ENCODE measurements around the gene LYRM1.
"Not testable (repeated sequence)": the region's sequence is repeated elsewhere in the genome, so short reads cannot be mapped to it uniquely, and the experiment has no call there.

Gene LYRM1

DNA sequence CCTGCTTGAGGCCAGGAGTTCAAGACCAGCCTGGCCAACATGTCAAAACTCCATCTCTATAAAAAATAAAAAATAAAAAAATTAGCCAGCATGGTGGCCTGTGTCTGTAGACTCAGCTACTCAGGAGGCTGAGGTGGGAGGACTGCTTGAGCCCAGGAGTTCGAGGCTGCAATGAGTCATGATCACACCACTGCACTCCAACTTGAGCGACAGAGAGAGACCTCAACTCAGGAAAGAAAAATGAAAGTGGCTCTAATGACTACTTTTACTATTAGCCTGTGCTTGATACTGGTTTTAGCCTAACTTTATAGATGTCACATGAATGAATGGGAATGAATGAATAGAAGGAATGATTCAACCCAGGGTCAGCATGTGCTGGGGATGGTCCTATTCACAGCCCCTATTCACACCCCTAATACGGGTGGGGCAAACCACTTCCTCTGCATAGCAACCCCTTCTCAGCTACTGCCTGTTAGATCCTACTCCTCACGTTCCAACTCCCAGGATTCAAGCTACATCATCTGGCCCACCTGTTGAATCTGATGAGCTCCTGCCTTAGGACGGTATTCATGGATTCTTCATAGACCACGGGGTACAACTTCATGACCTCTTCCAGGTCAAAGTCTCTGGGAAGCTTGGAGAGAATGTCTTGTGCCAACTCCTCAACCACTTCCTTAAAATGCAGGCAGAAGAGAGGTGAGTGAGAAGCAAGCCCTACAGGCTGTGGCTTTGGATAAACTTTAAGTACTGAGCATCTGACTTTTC is 40.5 kb downstream of the LYRM1 start:
- no peak for DNase-seq

DNA sequence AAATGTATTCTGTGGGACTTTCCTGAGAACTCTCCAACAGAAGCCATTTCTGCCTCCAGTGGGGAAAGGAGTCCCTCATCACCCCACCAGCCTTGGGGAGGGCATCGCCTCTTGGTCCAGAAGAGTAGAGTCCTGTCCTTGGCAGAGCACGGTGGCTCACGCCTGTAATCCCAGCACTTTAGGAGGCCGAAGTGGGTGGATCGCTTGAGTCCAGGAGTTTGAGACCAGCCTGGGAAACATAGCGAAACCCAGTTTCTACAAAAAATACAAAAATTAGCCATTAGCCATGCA is 41.0 kb downstream of the LYRM1 start:
- DNase-seq: no peak

DNA sequence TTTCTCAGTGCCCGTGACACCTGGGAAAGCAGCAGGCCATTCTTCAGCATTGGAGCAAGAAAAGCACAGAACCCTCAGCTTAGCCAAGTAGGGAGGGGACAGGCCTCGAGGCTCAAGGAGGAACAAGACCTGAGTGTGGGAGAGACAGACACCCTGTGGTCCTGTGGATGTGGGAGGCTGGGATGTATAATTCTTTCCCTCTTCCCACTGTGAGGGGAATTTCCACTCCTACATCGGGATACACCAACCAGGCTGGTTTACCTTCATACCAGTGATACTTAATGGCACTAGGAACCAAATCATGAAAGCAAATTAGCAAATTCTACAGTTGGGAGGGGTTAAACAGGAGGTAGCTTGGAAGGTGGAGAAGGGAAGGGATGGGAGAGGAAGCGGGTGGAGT is 41.7 kb downstream of the LYRM1 start:
- DNase-seq: no peak

DNA sequence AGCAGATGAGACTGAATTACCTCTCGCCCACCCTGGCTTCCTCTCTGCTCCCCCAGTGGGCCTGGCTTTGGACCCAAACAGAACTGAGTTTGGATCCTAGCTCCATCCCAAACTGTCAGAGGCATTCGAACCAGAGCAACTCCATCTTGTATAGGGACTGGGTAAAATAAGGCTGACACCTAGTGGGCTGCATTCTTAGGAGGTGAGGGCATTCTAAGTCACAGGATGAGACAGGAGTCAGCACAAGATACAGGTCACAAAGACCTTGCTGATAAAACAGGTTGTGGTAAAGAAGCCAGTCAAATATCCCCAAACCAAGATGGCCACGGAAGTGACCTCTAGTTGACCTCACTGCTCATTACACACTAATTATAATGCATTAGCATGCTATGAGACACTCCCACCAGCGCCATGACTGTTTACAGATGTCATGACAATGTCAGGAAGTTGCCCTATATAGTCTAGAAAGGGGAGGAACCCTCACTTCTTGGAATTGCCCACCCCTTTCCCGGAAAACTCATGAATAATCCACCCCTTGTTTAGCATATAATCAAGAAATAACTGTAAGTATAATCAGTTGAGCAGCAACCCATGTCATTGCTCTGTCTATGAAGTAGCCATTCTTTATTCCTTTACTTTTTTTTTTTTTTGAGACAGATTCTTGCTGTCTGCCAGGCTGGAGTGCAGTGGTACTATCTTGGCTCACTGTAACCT is 44.4 kb downstream of the LYRM1 start:
- DNase-seq: no peak

DNA sequence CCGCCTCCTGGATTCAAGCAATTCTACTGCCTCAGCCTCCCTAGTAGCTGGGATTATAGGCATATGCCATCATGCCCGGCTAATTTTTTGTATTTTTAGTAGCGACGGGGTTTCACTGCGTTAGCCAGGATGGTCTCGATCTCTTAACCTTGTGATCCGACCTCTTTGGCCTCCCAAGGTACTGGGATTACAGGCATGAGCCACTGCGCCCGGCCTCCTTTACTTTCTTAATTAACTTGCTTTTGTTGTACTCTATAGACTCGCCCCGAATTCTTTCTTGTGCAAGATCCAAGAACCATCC is 45.0 kb downstream of the LYRM1 start:
- DNase-seq: not testable (repeated sequence)

DNA sequence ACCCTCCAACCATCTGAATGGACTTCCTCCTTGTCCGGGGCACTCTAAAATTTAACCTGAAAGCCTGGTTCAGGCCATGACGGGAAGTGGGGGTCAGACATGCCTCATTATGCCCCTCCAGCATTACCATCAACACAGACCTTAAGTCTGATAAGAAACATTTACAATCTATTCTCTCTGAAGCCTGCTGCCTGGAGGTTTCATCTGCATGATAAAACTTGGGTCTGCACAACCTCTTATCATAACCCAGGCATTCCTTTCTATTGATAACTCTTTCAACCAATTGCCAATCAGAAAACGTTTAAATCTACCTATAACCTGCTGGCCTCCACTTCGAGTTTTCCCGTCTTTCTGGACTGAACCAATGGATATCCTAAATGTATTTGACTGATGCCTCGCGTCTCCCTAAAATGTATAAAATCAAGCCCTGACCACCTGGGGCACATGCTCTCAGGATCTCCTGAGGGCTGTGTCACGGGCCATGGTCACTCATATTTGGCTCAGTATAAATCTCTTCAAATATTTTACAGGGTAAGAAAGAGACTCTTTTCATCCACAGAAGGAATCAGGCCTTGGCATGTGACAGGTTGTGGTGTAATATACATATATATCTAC is 45.6 kb downstream of the LYRM1 start:
- DNase-seq: no peak

DNA sequence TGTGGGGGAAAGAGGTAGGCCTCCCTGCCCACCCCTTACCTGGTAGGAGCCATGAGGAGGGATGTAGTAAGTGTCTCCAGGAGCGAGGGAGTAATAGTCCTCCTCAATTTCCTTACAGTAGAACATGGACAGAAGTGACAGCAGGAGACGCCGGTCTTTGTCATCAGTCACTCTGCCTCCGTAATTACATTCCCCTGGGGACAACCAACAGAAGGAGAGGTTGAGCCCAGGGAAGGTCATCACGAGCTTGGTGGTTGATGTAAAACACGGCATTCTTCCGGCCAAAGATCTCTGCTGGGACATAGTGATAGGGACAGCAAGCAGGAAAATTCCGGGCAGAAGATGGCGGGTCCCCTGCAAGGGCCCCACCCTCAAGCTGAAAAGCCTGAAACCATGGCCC is 47.9 kb downstream of the LYRM1 start:
- DNase-seq: no peak

DNA sequence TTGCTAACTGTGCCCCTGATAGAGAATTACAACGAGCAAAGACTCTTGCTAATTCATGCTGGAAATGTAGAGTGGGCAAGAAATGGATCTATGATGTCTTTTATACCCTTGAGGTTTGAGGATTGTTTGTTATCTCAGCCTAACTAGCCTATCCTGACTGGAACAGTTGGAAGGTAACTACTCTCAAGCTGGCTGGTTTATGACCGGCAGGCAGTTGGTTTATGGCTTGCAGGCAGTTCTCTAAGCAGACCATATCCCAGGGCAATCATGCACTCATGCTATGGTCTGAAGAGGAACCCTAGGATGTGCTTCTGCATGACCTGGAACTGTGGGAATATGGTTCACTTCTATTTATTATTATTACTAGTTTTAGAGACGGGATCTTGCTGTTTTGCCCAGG is 49.1 kb downstream of the LYRM1 start:
- no peak for DNase-seq

DNA sequence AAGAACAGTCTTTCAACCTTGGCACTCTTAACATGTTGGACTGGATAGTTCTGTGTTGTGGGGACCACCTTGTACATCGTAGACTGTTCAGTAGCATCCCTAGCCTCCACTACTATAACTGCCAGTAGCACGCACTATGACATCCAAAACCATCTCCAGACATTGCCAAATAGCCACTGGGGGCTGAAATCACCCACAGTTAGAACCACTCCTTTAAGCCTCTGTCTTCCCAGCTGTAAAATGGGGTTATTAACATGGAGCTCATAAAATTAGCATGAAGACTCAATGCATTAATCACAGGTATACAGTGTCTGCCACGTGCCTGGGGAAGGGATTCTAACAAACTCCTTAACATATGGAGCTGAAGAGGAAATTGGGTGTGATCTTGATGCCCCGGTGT is 49.7 kb downstream of the LYRM1 start:
- DNase-seq: no peak

DNA sequence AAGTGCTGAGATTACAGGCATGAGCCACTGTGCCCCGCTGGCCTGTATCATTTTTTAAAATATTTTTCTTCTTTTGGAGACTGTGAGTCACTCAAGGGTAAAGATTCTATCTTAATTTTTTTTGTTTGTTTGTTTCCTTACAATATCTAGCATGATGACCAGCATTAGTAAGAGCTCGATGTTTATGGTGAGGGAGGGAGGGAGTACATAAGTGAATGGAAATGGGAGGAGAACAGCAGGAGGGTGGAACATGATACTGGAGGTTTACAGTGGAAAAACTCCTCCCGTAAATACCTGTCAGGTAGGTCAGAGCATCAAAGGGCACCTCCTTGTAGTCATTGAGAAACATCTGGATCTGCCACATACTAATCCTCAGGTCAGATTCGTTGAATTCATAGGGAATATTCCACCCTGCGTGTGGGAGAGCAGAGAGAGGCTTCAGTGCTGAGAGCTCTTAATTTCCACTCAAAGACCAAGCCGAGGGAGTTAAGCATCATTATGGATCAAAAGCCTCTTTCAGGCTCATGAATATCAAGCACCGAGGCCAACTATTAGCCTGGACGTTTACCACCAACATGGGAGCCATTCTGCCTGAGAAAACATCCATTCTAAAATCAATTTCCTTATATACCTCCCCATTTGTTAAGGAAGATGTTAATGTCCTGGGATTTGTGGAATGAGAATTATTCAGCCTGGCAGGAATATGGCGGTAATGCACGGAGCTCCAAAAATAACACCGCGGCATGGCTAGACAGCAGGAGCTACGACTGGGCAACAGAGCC is 51.8 kb downstream of the LYRM1 start:
- peak; percentile 24 for DNase-seq

DNA sequence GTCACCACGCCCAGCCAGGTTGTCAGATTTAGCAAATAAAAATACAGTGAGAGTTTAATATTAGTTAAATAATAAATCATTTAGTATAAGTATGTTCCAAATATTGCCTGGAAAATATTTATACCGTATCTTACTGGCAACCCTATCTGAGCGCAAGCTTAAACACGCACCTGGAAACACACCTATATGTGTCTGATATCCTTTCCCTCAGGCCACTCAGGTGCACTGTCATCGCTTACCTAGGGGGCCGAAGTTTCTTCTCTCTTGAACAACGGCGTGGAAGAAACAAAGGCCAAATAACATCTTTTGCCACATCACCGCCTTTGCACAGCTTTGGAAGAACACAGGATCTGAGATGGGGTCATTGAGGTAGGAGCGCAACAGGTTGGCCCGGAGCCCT is 54.0 kb downstream of the LYRM1 start:
- no peak for DNase-seq

DNA sequence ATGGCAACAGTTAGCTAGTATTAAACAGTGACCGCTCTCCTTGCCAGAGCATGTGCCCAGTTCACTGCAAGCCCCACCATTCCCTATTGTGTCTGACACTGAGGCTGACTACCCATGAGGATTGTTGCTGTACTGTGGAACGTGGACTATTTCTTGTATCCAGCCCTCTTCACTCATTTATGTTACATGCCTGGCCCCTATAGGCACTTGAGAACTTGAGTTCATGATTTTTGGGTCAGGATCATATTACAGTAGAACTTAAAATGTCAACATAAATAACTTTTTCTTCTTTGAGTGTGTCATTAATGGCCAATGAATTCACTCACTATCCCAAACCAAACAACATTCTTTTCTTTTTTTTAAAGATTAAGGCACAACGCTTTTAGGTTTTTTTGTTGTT is 55.7 kb downstream of the LYRM1 start:
- no peak for DNase-seq

DNA sequence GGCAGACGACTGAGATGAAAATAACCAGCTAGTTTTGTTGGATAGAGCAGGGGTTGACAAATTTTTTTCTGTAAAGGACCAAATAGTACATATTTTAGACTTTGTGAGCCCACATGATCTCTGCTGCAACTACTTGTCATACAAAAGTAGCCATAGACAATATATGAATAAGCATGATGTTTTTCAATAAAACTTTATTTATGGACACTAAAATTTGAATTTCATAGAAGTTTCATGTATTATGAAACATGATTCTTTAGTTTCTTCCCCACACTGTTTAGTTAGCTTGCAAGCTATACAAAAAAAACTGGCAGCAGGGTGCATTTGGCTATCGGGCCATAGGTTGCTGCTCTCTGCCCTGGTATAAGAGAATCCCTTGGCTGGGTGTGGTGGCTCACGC is 56.6 kb downstream of the LYRM1 start:
- no peak for DNase-seq

DNA sequence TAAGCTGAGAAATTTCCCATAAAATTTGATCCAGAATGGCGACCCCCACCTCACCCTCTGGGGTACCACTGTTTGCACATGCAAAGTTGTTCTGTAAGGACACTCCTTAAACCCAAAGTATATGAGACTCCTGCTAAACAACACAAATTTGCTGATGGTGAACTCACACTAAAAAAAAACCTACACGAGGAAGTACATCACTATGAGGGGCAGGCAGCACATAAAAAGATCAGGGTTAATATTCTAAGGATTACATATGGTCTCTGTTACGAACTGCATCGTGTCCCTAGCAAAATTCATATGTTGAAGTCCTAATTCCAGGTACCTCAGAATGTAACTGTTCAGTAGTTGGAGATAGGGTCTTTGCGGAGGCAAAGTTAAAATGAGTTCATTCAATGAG is 60.3 kb downstream of the LYRM1 start:
- DNase-seq: no peak

DNA sequence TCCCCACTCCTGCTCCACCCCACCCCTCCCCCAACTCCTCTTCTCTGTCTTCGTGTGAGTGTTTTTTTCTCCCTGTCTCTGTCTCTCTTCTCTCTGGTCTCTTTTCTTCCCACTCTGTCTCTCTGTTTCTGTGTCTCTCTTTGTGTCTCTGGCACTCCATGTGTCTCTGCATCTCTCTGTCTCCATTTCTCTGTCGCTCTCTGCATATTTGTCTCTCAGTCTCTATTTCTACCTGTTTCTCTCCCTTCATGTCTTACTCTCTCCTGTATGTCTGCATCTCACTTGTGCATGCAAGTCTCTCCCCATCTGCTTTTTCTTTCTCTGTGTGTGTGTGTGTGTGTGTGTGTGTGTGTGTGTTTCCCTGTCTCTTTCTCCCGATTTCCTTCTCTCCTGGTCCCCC is 68.2 kb downstream of the LYRM1 start:
- DNase-seq: no peak

DNA sequence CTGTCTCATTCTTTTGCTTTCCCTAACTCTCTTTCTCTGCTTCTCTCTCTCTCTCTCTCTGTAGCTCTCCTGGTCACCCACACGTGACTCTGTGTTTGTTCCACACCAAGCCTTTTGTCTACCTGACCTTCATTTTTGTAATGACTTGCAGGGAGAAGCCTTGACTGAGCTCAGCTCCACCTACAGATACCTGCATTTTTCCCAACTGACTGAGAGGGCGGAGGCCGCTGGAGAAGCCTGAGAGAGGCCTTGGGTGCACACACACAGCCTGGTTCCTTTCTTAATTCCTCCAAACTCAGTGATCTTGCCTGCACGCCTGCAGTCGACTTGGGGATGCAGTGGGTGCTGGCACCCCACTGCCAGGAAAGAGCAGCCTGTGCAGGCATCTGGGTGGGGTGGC is 68.8 kb downstream of the LYRM1 start:
- no peak for DNase-seq

DNA sequence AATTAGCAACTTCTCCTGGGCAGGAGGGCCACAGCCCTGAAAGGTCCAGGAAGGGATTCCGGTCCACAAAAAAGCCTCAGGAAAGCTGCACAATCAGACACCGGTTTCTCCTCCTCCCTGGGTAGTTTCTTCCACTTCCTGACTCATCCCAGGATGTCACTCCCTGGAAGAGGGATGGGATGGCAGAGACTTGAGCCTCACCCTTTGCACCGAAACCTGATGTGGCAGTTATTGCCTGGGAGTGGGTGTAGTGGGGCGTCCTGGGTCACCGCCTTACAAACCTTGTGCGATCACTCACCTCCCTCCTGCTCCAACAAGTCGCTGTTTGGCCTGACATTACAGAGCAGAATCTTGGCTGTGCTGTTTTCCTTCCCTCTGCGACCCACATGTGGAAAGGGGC is 70.8 kb downstream of the LYRM1 start:
- DNase-seq: no peak

DNA sequence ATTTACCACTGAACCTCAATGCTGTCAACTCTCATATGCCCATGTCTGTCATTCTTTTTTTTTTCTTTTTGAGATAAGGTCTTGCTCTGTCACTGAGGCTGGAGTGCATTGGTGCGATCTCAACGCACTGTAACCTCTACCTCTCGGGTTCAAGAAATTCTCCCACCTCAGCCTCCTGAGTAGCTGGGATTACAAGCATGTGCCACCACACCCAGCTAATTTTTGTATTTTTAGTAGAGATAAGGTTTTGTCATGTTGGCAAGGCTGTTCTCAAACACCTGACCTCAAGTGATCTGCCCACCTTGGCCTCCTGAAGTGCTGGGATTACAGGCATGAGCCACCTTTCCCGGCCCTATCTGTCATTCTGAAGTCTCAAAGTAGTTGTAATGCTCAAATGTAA is 72.6 kb downstream of the LYRM1 start:
- not testable (repeated sequence) for DNase-seq
